Stimulated activated CD4-positive, alpha-beta T cell treated with anti-CD3 and anti-CD28 coated beads, Interleukin-15, amount 100 ng/mL, for 24 hours (primary cell): ENCODE data around the gene ALDH1B1.

ENCODE experiments used
- DNase-seq: peaks from one replicate; pipeline ENCODE4 v3.0.0-alpha.2; 2020

Gene ALDH1B1

DNA sequence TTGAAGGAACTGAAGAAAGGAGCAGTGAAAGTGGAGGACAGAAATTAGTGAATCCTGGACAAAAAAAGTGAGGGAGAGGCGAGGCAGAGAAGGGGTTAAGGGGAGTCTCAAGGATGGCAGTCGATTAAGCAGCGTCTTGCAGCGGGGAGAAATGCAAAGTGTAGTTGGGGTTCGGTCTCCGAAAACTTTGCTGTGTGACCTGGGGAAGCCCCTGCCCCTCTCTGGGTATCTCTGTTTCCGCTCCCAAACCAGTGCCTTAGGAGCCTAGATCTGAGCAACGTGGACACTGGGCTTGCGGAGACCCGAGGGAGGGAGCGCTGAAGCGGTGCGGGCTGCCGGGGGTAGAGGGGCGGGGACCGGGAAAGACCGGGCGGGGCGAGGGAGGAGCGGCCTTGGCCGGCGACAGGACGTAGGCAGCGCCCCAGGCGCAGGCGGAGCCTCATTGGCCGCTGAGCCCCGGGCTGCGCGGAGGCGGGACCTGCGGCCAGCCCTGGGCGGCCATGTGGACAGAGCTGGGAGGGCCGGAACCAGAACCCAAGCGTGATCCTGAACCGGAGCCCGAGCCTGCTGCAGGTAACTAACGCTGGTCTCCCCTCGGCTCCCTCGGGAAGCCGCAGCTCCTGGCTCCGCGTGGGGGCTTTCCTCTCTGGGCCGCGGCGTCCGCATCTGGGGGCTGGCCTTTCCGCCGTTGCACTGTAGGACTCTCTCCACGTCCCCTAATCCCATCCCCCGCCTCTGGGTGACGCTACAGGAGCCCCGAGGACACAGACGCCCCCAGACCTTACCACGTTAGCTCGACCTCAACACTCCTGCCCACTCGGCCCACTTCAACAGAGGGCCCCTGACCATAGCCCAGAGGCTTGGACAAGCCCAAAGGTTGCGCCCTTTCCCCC lies at the start of gene ALDH1B1:
ALDH1B1 (plus strand) TSS at position 468 of the 893 bp plus-strand sequence. CDS start 3,047 bp downstream, outside the sequence.
- peak; percentile 87 for DNase-seq

DNA sequence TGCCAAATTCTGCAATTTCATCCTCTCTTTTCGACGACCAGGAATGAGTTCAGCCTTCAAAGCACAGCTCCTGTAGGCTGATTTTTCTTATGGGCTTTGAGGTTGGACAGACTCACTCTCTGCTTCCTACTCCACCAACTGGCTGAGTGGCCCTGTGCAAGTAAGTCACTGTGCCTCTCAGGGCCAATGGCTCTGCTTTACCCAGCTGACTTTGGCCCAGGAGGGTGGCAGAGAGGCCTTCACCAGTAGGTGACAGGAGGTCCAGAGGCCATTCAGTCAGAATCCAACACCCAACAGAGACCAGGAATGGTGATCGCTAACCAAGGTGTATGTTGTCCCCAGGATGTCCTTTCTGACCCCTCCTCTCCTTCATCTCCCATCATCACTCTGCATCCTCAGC lies 49.5 kb upstream of the ALDH1B1 start:
- DNase-seq, result no peak

DNA sequence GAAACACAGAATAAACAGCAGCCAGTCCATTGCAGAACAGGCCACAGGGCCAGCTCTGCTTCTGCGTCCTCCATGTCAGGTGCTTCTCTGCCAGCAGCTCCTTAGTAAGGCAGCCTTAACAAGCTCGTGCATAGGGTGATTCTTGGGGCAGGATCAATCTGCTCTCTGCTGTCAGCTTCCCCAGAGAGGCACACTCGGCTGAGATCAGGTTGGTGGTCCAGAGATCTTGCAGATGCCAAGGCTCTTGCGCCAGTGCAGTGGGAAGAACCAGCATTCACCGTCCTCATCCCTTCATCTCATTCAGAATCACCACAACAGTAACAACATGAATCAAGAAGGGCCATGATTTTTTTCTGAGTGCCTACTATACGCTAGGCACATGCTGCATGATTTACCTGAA lies 49.0 kb upstream of the ALDH1B1 start:
- DNase-seq, result no peak

DNA sequence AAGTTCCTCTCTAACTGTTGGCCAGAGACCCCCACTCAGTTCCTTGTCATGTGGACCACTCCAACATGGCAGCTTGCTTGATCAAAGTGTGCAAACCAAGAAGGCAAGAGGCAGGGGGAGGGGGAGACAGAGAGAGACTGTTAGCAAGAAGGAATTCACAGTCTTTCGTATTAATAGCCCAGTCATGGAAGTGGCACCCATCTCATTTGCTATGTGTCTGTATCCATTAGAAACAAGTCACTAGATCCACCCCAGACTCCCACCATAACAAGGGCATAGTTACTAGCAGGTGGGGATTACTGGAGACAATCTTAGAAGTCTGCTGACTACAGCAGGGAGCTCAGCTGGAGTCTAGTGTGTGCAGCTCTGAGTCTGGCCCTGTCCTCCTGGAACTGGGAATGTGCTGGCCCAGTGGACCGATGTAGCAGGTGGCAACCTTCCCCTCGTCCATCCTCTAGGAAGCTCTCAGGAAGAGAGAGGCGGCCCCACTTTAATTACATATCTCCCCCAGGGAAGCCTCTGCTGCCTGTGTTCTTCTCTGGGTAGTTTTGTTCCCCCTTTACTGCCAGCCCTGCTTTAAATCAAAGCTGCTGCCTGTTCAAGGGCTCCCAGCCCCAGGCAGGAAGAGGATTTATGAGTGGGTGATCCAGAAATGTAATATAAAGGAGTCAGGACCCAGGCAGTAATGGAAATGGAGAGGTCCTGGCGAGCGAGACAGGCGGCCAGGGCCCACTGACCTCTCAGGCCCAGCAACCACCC lies 47.8 kb upstream of the ALDH1B1 start:
- no peak for DNase-seq

DNA sequence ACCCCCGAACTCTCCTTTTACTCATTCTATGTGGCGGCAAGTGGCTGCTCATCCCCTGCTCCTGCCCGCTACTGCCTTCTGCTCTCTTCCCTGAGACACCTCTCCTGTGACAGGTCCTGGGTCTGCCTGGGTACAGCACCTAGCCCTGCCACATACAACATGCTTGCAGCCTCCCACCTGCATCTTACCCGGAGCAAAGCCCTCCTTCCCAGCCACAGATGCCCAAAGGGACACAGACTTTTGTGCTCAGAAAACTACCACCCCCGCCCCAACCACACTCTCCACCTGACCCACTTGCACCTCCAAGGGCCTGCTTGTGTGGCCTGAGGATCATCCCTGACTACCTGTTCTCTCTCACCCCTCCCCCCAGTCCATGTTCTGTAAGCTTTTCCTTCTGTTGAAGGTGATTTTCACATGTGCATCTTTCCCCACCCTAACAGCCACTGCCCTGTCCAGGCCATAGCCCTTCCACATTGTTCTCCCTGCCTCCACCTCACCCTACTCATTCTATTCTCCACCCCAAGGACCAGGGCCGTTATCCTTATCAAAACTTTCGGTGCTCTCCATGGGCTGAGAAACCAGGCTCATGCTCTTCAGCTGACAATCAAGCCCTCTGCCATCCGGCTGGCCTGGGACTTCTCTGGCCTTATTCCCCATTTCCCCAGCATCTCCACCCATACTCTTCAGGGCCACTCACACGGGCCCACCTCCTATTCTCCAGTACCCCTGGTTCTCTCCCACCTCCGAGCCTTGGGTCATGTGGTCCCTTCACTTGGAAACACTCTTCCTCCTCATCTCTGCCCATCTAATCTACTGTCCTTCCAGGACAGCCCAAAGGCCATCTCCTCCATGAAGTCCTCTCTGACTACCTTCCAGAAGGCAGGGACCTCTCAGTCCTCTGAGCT lies 46.4 kb upstream of the ALDH1B1 start:
- DNase-seq, result no peak

DNA sequence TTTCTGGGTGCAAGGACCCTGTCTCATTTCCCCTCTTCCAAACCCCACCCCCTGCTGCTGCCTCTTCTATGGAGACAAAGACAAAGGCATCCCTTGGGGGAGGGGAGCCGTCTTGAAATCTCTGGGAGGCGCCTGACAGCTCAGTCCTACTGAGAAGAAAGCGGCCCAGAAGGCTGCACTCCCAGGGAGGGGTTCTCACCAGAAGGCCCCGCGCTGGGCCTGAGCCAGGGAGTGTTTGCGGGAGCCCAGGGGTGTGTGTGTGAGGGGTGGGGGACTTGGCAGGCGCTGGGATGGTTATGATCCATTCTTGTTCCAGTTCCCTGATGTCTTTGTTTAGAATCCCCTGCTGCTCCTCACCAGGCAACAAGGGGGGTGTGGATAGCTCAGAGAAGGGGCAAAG lies 45.7 kb upstream of the ALDH1B1 start:
- DNase-seq, result no peak

DNA sequence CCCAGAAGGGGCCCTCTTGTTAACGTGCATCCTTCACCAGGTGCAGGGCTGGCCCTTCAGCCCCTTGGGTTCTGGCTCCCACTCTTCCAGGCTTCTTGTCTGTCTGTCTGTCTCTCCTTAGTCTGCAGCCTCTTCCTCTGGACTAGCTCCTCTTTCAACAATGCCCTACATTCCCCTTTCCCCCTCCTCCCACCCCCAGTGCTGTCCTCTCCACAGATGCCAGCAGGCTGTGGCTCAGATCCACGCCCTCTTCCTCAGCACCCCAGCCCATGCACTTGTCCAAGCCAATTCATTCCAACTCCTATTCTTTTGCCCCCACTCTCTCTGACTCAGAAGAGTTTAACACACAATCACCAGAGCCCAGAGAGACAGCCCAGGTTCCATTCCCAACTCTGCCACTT lies 45.2 kb upstream of the ALDH1B1 start:
- DNase-seq, result no peak

DNA sequence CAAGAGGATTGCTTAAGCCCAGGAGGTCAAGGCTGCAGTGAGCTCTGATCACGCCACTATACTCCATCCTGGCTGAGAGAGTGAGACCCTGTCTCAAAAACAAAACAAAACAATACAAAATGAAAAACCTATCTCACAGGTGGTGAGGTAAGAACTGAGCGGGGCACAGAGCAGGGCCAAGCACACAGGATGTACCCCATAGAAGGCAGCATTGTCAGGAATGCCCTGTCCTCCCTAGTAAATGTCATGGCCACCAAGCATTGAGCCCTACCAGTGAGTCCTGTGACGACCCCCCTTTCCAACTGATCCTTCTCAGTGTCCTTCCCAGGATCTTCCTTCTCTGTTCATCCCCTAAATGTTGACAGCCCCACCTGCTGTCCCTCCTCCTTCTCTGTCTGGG lies 44.6 kb upstream of the ALDH1B1 start:
- DNase-seq, result no peak

DNA sequence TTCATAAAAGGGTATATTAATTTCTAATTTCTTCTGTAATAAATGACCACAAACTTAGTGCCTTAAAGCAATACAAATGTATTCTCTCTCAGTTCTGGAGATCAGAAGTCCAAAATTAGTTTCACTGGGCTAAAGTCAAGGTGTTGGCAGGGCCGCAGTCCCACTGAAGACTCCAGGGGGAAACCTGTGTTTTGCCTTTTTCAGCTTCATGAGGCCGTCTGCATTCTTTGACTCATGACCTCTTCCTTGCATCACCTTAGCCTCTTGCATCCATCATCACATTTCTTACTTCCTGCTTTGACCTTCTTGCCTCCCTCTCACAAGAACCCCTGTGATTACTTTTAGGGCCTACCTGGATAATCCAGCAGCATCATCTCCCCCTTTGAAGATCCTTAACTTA lies 42.0 kb upstream of the ALDH1B1 start:
- DNase-seq, result no peak

DNA sequence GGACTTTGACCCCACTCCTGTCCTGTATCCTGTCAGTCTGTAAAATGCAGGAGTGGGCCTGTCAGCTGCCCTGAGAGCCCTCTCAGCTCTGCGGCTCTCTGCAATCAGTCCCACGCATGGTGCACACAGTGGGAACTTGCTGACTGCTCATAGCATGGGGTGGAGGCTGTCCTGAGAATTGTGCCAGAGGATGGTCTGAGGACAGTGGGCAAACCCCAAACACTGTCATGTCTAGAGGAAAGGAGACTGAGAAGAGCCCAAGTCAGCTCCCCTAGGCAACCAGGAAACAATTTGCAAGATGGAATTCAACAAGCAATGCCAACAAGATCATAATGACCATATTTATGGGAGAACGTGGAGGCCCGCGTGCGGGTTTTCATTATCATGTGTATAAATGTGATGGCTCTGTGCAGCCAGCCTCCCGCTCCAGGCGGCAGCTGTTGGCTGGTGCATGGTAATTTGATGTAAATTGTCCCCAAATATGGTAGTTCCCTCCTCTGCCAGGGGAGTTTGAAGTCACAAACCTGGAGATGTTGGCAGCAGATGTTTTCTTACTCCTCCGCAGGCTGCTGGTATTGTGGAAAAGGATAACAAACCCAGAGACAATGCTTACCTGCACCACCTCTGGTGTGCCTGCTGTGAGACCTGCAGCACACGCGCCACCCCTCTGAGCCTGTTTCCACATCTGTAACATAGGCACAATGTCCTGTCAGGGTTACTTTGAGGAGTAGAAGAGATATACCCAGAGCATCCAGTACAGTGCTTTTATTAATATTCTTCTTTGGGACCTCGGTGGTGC lies 39.8 kb upstream of the ALDH1B1 start:
- DNase-seq, result no peak

DNA sequence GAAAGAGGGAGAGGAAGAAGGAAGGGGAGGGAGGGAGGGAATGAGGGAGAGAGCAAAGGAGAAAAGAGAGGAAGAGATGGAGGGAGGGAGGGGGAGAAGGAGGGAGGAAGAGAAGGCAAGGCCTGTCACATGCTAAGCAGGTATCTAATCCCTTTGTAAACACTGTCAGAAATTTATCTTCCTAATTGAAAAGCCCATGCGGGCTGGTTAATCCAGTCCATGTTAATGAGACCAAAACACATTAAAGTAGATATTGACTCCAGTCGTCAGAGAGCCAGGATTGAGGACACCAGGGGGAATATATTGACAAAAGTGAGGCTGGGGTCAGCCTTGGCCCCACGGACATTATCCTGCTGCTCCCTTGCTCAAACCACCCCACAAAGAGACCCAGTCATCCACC lies 37.4 kb upstream of the ALDH1B1 start:
- no peak for DNase-seq

DNA sequence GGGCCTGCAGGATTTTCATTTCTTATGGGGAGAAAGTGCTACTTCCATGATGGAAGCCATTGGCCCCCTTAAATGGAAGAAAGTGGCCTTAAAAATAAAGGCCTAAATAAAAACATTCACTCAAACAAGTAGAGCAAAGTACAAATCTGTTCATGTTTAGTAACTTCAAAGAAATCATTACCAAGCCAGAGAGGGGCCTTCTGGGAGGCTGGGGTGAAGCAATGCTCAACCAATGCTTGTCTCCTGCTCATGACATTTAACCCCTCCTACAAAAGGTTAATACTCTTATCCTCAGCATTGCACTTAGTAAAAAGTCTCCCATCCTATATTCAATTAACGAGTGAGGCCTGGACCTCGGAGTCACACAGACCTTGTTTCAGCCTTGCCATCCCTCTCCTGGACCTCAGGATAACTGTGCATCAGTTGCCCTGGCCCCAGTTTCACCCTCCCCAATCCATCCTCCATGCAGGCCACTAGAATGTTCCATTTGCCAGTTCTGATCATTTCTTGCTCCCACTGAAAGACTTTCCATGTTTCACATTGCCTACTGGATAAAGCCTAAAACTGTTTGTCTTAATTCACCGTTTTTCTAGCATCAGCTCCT lies 36.9 kb upstream of the ALDH1B1 start:
- no peak for DNase-seq

DNA sequence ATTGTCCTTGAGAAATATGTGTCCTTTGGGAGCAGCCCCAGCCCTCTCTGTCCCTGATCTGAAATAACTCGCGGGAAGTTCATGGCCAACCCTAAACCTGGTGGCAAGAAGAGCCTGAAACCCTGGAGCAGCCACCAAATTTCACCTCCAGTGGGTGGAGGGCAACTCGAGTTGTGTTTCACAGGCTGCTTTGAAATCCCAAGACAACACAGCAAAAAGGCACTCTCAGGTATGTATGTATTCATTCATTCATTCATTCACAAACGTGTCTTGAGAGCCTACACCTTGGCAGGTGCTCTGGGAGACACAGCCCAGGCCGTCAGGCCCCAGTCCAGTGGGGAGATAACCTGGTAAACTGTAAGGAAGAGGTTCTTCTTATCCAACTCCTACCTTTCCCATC lies 35.7 kb upstream of the ALDH1B1 start:
- no peak for DNase-seq

DNA sequence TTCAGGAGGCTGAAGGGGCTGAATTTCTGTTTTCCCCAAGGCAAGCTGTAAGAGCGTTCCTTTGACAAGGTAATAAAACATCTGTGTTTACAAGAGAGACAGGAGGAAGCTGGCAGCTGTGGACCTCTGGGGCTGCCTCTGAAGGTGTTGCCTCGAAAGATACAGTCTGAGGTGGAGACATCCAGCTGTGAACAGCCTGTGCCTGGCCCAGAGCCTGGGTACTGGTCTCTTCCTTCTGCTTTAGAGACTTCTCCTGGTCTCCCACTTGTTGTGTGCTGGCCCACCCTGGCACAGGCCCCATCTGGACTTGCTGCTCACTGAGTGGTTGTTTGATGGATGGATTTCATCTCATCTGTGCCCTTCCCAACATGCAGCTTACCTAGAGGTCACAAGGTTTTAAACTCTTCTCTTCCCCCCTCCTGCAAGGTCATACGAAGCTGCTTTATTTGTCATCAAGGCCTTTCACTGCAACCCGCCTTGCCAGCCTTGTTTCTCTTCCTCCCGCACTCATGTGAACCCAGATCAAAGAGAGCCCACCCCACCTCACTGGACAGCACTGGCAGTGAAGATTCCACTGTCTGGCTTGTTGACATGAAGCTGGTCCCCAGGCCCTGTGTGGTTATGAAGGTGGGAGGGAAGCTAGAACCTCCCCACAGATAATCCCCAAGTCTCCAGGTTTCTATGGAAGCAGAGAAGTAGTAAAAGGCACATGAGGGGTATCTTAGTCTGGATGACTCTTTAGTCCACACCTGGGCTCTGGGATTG lies 35.0 kb upstream of the ALDH1B1 start:
- no peak for DNase-seq

DNA sequence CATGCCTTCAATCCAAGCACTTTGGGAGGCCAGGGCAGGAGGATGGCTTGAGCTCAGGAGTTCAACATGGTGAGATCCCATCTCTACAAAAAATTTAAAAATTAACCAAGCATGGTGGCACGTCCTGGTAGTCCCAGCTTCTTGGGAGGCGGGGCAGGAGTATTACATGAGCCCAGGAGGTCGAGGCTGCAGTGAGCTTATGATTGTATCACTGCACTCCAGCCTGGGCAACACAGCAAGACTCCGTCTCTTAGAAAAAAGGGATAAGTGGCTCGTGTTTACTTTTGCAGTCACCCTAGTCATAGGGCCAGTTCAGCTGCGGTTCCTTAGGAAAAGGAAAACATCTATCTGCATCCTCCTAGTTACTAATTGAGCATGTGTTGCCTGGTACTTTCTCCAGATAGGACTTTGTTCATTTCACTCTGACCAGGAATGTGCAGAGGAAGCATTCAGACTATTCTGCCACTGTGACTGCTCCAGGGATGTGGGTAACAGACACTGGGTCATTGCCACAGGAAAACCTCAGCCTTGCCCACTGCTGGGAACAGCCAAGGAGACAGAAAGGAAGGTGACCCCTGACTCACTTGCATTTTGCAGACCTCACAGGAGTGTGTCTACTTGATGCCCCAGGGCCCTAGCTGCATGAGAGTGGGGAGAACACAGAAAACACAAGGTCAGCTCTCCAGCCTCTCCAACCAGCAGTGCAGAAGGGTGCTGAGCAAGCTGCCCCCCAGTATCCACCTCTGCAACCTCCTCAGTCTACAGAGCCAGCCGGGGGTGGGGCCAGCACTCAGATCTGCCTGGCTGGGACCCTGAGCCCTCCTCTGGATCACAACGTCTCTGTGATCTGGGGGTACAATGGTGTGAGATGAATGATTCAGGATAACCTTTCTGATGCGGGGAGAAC lies 33.9 kb upstream of the ALDH1B1 start:
- DNase-seq, result no peak

DNA sequence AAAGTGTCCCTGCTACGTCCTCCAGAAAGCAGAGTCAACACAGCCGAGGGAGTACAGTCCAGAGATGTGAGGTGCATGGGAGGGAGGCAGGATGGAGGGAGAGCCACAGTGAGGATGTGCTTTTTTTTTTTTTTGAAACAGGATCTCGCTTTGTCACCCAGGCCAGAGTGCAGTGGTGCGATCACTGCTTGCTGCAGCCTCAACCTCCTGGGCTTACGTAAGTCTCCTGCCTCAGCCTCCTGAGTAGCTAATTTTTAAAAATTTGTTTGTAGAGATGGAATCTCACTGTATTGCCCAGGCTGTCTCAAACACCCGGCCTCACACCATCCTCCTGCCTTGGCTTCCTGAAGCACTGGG lies 33.2 kb upstream of the ALDH1B1 start:
- no peak for DNase-seq

DNA sequence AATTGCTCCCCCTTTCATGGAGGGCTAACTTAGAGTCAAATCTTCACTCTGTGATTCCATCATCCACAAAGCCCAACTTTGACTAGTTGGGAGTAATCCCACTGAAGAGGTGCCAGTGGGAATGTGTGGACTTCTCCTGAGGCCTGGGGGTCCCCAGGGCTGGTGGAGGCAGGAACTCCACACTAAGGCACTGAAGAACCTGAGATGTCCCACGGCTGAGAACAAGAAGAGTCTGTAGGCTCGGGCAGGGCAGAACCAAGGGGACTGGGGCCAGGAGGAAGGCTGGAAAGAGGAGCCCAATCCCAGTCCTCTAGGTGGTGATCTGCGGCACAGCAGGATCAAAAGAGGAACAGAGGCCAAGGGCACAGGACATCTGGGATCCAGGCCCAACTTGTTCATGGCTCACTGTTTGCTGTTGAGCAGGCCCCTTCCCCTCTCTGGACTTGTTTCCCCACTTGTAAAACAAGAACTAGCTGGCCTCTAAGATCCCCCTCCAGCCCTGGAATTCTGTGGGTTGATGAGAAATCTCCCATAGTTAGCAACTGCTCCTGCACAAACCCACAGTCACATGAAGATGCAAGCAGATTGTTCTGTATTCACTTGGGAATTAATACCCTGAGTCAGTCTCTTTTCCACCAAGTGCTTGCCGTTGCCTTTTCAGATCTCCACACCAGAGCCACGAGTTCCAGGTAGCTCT lies 32.7 kb upstream of the ALDH1B1 start:
- DNase-seq, result no peak

DNA sequence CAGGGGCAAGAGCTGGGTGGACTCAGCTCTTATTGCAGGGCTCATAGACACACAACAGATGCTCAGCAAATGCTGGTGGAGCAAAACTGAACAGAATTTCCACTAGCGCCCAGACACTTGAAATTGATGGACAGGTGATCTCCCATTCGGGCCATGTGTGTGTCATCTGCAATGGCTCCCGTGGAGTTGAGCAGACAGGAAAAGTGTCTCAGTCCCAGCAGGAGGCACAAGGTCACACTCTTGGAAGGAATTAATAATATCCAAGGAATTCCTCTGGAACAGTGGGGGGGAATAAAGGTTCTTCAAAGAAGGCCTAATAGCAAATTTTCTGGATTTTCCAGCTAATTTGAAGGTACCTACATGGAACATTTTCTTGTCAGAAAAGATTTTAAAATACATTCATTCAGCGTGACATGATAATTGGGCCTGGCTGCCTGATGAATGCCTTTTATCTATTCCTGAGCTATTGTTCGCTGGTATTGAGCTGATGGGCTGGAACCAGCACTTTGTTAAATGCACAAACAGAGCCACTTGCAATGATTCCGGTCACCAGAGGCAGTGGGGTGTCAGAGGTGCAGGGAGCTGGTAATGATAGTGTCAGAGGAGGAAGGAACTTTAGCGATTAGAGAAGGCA lies 31.5 kb upstream of the ALDH1B1 start:
- DNase-seq, result no peak

DNA sequence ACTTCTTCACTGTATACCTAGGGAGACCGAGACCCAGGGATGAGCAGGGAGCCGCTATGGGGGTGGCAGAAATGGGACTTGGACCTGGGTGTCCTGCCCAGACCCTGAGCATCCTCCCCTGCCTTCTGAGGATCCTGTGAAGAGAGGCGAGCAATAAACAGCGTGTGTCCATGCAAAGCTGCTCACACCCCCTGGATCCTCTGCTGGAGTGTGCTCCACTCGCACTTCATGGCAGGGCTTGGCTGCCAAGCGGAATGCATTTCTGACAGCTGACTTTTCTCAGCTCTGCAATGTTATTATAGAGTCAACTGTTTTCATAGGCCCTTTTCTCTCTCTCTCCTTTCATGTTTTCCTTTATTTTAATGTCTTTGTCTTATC lies 31.0 kb upstream of the ALDH1B1 start:
- DNase-seq, result no peak
